Fibroblast of skin of left biceps (primary cell): ENCODE data around the gene KCNJ9.

Source experiments
- DNase-seq, 2 experiments: peaks; one replicate each; pipeline ENCODE4 v3.0.0-alpha.2; 2013; ENCODE audit warnings: low read depth in 2 of 2

Gene KCNJ9

DNA sequence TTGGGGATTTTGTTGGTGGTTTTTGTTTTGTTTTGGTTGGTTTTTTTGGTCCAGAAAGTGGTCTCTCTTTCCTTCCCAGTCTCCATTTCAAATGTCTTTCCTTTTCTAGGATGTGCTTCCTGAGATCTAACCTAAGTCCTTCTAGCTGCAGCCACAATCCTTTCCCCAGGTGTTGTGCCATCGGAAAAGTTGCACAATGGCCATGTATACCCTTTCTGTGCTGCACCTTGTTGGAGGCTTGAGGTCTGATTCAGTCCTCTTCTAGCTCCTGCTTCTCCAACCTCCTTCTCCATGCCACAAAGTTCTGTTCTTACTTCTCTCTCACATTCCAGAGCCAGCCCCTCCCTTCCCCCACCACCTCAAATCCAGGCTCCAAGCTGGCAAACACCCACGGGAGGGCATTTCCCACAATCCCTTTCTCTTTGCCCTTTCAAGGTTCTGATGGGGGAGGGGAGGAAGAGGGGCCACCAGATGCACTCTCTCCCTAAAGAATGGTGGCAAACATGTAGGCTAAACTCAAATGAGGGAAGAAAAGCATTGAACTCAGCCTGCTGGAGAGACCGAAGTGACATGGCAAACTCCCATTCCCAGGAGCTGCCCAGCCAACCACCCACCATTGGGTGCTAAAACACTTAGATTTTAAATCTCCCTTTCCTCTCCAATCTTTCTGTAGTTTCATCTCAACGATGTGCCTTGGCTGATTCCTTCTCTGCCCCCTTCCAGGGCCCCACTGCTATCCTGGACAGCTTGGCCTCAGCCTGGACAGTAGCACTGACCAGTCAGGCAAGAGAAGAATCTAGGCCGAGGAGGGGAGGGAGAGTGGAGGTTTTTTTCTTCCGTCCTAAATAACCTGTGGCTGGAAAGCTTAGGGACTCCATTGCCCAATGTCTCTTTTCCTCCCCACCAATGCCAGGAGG lies 14.3 kb upstream of the KCNJ9 start:
- DNase-seq: no peak

DNA sequence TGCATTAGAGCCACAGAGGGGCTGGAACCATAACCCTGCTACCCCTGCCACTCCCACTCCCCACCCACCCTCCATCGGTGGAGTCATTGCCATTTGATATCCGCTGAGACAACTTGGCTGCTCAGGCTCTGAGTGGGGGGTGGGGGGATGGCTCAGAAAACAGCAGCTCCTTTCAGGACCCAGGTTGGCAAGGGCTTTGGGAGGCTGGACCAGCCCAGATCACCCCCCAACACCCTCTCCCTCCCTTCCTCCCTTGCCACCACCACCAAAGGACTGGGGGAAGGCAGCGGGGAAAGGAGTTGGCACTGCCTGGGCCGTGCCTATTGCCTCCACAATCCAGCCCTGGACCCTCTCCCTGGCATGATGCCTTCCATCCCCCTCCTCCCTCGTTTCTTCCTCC lies 13.1 kb upstream of the KCNJ9 start:
- no peak for DNase-seq

DNA sequence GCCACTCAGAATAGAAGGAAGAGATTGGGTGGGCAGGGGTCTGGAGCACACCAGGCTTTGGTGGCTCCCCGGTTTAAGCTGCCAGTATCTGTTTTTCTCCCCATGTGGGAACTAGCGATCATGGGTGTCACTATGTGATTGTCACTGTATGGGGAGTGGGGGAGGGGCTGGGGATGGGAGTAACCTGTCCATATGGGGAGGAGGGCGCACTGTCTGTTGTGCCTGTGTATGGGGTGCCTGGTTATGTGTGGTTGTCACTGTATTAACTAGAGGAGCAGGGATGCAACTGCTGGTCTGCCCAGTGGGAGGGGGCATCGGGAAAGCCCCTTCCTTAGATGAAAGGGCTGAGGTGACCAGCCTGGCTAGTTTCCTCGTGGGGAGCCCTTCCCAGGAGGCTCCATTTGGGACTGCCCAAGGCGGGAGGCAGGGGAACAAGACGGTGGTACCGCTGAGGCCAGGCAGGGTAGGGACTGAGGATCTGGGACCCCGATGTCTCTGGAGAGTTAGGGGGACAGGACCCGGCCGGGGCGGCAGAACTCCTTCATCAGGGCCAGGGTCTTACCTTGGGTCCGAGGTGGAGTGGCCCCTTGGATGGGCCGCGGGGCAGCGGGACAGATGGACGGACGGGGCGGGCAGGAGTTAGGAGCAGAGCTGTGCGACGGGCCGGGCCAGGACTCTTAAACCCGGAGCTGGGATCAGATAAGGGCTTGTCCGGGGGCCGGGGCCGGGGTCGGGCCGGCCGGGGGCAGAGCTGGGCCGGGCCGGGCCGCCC lies 11.7 kb upstream of the KCNJ9 start, which contains the start of gene KCNJ10:
TSS of gene KCNJ10 (minus strand) at position 701 of the 772 bp plus-strand sequence. CDS start 27,628 bp downstream, outside the sequence.
- no peak for DNase-seq

DNA sequence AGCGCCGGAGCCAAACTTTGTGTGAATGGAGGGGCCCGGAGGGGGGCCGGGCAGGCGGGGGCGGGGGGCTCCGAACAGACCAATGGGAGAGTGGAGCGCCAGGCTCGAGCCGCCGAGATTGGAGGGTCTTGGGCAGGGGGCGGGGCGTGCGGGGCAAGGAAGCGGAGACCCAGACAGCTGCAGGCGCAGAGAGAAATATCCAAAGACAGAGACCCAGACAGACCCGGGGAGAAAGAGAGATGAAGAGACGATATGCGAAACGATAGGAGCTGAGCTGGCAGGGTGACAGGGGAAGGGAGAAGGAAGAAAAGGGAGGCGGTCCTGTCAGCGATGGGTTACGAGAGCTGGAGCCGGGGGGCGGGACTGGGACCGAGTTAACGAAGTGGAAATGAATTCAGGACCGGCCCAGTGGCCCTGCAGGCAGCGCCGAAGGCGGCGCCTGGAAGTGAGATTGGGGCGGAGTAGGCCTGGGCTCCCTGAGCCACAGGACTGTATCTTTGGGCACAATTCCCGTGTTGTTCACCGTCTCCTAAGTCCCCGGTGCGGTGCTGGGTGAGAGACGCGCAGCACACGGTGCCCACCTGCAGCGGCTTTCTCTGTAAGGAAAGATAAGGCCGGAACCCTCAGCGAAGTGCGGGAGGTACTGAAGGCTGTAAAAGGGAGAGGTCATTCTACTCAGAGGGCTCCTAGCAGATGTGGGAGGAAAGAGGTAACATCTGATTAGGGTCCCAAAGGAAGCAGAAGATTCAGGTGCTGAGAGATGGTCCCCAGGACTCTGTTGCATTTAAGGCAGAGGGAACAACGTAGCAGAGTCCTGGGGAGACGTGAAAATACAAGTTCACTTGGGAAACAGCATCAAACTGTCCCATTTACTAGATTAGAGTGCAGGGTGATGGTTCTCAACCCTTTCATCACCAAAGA lies 10.8 kb upstream of the KCNJ9 start:
- peak in 1 of 2 experiments; percentile 9 for DNase-seq

GRCh38 chr1:160071289-160071688 lies 10.0 kb upstream of the KCNJ9 start:
- DNase-seq: no peak

DNA sequence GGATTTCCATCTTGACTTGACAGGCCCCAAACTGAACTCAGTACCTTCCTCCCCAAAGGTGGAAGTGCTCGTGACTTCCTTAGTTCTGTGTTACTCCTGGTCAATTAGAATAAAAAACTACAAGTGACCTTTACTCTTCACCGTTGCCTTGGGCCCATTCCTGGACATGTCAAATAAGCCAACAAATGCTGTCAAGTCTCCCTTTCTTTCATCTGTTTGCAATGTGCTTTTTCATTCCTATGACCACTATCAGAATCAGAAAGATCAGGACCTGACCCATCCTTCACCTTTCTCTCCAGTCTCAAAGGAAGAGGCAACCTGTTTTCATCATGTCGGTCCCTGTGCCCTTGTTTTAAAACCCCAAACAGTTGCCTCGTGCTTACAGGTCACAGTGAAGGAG lies 6.5 kb upstream of the KCNJ9 start:
- DNase-seq: no peak

GRCh38 chr1:160075836-160076235 lies 5.5 kb upstream of the KCNJ9 start:
- DNase-seq: no peak

DNA sequence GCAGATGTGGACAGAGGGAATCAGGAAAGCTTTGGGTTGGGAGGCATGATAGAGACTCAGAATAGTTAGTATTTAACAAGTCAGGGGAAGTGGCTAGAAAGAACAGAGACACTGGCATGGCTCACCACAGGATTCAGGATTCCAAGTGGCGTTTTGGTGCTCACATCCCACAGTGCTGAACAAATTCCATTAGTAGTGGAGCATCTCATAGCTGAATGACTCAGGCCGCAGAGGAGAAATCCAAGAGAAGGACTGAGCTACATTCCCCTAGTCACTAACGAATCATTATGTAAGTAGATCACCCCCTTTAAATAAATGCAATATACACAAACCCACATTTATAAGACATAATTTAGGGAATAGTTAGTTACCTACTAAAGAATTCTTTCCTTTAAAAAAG lies 5.0 kb upstream of the KCNJ9 start:
- no peak for DNase-seq

DNA sequence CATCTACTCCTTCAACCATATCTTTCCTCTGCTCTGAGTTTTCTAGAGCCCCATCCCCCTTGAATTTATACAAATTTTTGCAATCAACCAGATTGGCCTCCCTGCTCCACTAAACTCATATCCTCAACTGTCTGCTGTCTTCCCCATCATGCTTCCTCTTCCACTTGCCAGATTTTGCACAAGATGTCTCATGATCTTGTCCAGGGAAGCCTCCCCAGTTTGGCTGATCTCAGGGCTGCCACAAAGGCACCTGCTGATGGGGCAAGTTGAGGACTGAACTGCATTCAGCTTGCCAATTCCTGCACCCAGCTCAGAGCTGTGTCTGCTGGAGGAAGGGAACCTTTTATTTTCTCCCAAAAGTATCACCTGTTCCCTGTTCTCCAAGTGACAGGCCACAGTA lies 3.9 kb upstream of the KCNJ9 start:
- no peak for DNase-seq

DNA sequence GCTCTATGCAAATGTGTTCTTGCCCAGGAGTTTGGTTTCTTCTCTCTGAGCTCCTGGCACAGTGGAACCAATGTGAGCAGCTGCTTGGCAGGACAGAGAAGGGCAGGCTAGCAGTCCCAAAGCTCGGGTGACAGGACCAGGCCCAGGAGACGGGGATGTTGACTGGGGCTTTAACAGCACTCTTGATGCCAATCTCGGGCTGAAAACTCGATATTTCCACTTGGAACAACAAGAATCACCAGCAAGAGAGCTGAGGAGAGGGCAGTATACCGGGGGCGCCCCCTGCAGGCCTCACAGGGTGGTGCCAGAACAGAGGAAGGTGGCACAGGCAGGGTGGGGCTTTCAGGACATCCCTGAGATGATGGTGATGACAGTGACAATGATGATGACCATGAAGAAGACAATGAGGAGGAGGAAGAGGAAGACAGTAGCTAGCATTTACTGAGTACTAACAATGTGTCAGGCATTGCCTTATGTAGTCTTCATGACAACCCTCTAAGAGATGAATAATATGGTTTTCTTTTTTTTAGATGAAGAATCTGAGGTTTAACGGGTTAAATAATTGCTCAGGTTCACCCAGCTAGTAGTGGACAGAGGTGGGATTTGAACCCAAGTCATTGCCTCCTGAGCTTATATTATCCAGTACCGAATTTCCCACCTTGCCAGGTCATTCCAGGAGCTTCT lies 2.7 kb upstream of the KCNJ9 start:
- DNase-seq: no peak

DNA sequence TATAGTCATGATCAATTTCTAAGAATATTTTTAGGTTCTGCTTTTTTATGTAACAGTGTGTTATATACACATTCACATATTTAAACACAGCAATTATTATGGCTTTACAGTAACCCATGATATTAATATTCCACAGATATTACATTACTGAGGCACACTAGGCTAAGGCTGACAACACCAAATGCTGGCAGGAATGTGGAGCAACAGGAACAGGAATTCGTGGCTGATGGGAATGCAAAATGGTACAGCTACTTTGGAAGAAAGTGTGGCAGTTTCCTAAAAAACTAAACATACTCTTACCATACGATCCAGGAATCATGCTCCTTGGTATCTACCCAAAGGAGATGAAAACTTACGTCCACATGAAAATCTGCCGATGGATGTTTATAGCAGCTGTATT lies 1.9 kb upstream of the KCNJ9 start:
- no peak for DNase-seq

GRCh38 chr1:160080381-160081100 lies 797 bp upstream of the KCNJ9 start:
- DNase-seq: no peak

GRCh38 chr1:160082487-160082886 lies 1.1 kb downstream of the KCNJ9 start:
- no peak for DNase-seq

GRCh38 chr1:160082926-160083325 lies 1.6 kb downstream of the KCNJ9 start:
- no peak for DNase-seq

- no peak for DNase-seq
These were observed 2.8 kb downstream of the KCNJ9 start for GRCh38 chr1:160083968-160084770.

DNA sequence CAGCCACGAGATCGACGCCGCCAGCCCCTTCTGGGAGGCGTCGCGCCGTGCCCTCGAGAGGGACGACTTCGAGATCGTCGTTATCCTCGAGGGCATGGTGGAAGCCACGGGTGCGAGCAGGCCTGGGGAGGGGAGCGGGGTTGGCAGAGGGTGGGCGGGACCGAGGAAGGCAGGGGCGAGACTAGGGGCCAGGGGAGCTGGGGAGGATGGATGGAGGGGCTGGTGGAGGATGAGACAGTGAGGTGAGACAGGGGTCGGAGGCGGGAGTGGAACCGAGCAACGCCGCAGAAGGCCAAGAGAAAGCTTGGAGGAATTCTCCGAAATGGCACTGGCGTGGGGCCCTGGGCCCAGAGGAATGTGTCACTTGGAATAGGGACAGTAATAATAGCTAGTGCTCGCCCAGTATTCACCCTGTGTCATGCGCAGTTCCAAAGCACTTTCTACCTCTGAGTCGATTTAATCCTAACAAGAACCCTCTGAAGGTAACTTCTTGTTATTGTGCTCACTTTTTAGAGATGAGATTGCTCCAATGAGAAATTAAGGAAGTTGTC lies 3.5 kb downstream of the KCNJ9 start:
- DNase-seq: no peak

DNA sequence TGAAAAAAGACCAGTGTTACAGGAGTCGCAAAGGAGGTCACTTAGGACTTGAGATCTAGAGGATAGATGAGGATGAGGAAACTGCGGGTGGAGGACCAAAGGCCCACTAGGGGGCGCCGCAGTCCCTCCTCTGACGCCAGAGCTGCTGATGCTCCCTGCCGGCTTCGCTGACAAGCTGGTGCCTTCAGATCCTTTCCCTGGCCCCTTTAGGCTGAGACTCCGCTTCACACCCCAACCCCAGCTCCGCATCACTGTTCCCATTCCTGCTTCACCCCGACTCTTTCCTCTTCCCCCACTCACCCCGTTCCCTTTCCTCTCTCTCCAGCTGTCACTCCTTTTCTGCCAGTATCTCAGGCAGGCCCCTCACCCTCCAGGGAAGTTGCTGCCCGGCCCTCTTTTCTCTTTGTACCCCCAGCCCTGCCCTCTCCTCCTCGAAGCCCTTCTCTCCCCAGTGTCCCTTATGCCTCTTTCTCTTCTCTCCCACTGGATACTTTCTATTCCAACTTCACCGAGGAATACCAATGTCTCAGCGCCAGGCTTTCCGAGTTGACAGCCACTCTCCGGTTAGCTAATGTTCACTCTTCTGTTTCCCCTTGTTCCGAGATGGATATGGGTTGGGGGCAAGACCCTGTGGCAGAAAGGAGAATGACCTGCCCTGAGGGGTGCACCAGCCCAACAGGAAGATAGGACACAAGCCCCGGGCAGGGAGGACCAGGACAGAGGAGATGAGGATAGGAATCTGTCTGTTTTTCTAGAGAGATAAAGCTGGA lies 4.5 kb downstream of the KCNJ9 start:
- peak in 1 of 2 experiments; percentile 15 for DNase-seq

DNA sequence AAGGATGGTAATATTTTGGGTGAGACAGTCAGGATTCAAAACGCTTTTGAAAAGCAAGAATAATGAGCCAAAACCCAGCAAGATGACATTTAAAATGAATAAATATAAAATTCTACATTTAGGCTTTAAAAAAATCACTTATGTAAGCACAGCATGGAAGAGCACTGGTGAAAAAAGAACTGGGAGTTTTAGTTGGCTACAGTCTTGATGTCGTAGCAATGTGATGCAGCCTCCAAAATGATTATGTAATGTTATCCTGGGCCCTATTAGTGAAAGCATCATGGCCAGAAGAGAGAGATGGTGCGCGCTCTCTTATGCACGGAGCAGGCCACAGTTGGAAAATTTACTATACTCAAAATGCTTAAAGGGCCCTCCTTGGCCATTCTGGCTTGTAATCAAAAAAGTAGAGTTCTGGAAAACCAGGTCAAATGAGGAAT lies 5.1 kb downstream of the KCNJ9 start:
- no peak for DNase-seq
